Naive thymus-derived CD4-positive, alpha-beta T cell (primary cell): ENCODE results near the gene C1orf198. TPM values are rescaled to one million over a fixed set of nuclear protein-coding genes. Genes with fewer than 3 reads are reported as not detected.

ENCODE experiments used
- ATAC-seq: fragments of 150-1000 bp; cut with Tn5 transposase; 2 replicates; pipeline ENCODE4 v1.10.0; 2021; ENCODE audit warnings: mild to moderate bottlenecking, moderate library complexity
- CTCF ChIA-PET: fragments of 350-600 bp; sonication (Branson Sonifier 250); formaldehyde crosslinking; loops from one replicate; lab custom pipeline; 2021; ENCODE audit warnings: antibody characterized with exemption; lab: Charles Lee
- POLR2A ChIA-PET: fragments of 350-600 bp; sonication (Branson Sonifier 250); formaldehyde crosslinking; loops from one replicate; lab custom pipeline; 2021; ENCODE audit warnings: antibody characterized with exemption, inconsistent platforms; lab: Charles Lee
- DNase-seq, 9 donors: peaks; one replicate each; pipeline versions ENCODE4 v3.0.0 to v3.0.0-alpha.2; 2020 to 2022; ENCODE audit warnings: mixed read lengths in 1 of 9
- H3K27ac ChIP-seq: one replicate; pipeline ENCODE4 v1.7.0; 2013; ENCODE audit warnings: mild to moderate bottlenecking, low read depth, low read length, moderate library complexity
- H3K27me3 ChIP-seq, 2 donors: one replicate each; pipeline ENCODE4 v1.7.0; 2013; ENCODE audit warnings: low read length in 2 of 2, mild to moderate bottlenecking in 2 of 2, moderate library complexity in 2 of 2; ENCODE audit not compliant: control insufficient read depth in 2 of 2, insufficient read depth in 2 of 2
- H3K36me3 ChIP-seq, 3 experiments: 1 replicate in 2 of 3; 2 replicates in 1 of 3; pipeline ENCODE4 v1.7.0; 2013; ENCODE audit warnings: low read length in 3 of 3, mild to moderate bottlenecking in 3 of 3, moderate library complexity in 1 of 3; ENCODE audit not compliant: insufficient read depth in 3 of 3, control insufficient read depth in 2 of 3
- H3K4me1 ChIP-seq, 2 donors: one replicate each; pipeline ENCODE4 v1.7.0; 2013; ENCODE audit warnings: low read length in 2 of 2, mild to moderate bottlenecking in 2 of 2, moderate library complexity in 1 of 2; ENCODE audit not compliant: control insufficient read depth in 2 of 2, insufficient read depth in 2 of 2
- H3K4me3 ChIP-seq: 2 replicates; pipeline ENCODE4 v1.7.0; 2013; ENCODE audit warnings: mild to moderate bottlenecking, low read length
- H3K9me3 ChIP-seq, 3 experiments: 1 replicate in 2 of 3; 2 replicates in 1 of 3; pipeline ENCODE4 v1.7.0; 2013; ENCODE audit warnings: low read length in 3 of 3; ENCODE audit not compliant: control insufficient read depth in 2 of 3
- H3K27ac Mint-ChIP-seq, 9 donors: one replicate each; pipeline ENCODE4 v1.8.0; 2020 to 2022; ENCODE audit warnings: mixed read lengths in 9 of 9, mild to moderate bottlenecking in 8 of 9, moderate library complexity in 5 of 9, inconsistent platforms in 2 of 9
- H3K27me3 Mint-ChIP-seq, 5 donors: one replicate each; pipeline ENCODE4 v1.8.0; 2021 to 2022; ENCODE audit warnings: mixed read lengths in 5 of 5, mild to moderate bottlenecking in 1 of 5
- H3K36me3 Mint-ChIP-seq, 5 donors: one replicate each; pipeline ENCODE4 v1.8.0; 2020 to 2022; ENCODE audit warnings: mixed read lengths in 5 of 5, mild to moderate bottlenecking in 3 of 5, inconsistent platforms in 1 of 5
- H3K4me1 Mint-ChIP-seq, 7 donors: one replicate each; pipeline ENCODE4 v1.8.0; 2020 to 2022; ENCODE audit warnings: mixed read lengths in 7 of 7, mild to moderate bottlenecking in 3 of 7, inconsistent platforms in 1 of 7
- H3K4me3 Mint-ChIP-seq, 10 donors: one replicate each; pipeline ENCODE4 v1.8.0; 2020 to 2022; ENCODE audit warnings: mild to moderate bottlenecking in 10 of 10, mixed read lengths in 10 of 10, moderate library complexity in 6 of 10, inconsistent platforms in 2 of 10
- H3K9me3 Mint-ChIP-seq, 11 donors: one replicate each; pipeline ENCODE4 v1.8.0; 2020 to 2022; ENCODE audit warnings: mixed read lengths in 11 of 11, mild to moderate bottlenecking in 4 of 11, inconsistent platforms in 1 of 11, moderate library complexity in 1 of 11
- intact Hi-C, 2 donors: fragments of 100-400 bp; cut with micrococcal nuclease; formaldehyde crosslinking; loops; one replicate each; pipeline ENCODE4 v1.15.1; 2023
- polyA plus RNA-seq, 2 donors: library from polyadenylated mRNA; unstranded; fragments of 300-500 nt; fragmentation: Illumina TruSeq; gene quantifications; one replicate each; pipeline ENCODE4 v1.2.3, GENCODE V29; 2021
- total RNA-seq, 6 experiments: library from RNA in 5 of 6; stranded (reverse) in 5 of 6; gene quantifications; 1 replicate in 5 of 6; 2 replicates in 1 of 6; pipeline ENCODE4 v1.2.3 and lab custom pipeline; 2021 to 2026

C1orf198 gene
- total and polyA plus RNA-seq, 7 experiments from 2014 or later = 2.9 to 8.1 (median 4.4) TPM

GRCh38 chr1:230843503-230844309 is 24.6 kb downstream of the C1orf198 start:
- intact Hi-C loops = no loop called here
- no peak overlapping the region for H3K27ac ChIP-seq
- H3K36me3 Mint-ChIP-seq = peaks cover 0 to 49% (median 20%) of the 10 kb centered on the region in 5 donors
- POLR2A ChIA-PET = no interaction called here
- H3K27ac Mint-ChIP-seq = no peak overlapping the region
- H3K4me3 Mint-ChIP-seq = no peak overlapping the region
- no peak overlapping the region for H3K4me3 ChIP-seq
- ATAC-seq (no peak), DNase-seq (no peak)
- no peaks in the 10 kb centered on the region for H3K27me3 ChIP-seq
- H3K27me3 Mint-ChIP-seq = no peaks in the 10 kb centered on the region
- peaks cover 0 to 3% (median 0%) of the 10 kb centered on the region in 7 donors for H3K4me1 Mint-ChIP-seq
- CTCF ChIA-PET = no interaction called here
- H3K4me1 ChIP-seq = no peaks in the 10 kb centered on the region
- no peaks in the 10 kb centered on the region for H3K9me3 ChIP-seq
- H3K36me3 ChIP-seq = peaks cover 0 to 14% (median 0%) of the 10 kb centered on the region in 3 experiments
- no peaks in the 10 kb centered on the region for H3K9me3 Mint-ChIP-seq

- H3K4me3 ChIP-seq = no peak overlapping the region
- H3K27ac ChIP-seq = no peak overlapping the region
- no peaks in the 10 kb centered on the region for H3K4me1 ChIP-seq
- Mint-ChIP-seq H3K9me3 (no peaks in the 10 kb centered on the region), H3K27me3 (no peaks in the 10 kb centered on the region), H3K4me1 (peaks cover 0 to 3% (median 0%) of the 10 kb centered on the region in 7 donors), H3K4me3 (no peak overlapping the region), H3K27ac (no peak overlapping the region), H3K36me3 (peaks cover 0 to 58% (median 26%) of the 10 kb centered on the region in 5 donors)
- ATAC-seq (no peak), DNase-seq (no peak)
- H3K27me3 ChIP-seq = no peaks in the 10 kb centered on the region
- intact Hi-C loops = no loop called here
- ChIA-PET CTCF (no interaction called here), POLR2A (no interaction called here)
- no peaks in the 10 kb centered on the region for H3K9me3 ChIP-seq
- peaks cover 0 to 16% (median 0%) of the 10 kb centered on the region in 3 experiments for H3K36me3 ChIP-seq
Measured at GRCh38 chr1:230842801-230843200, 25.5 kb downstream of the C1orf198 start.

GRCh38 chr1:230839173-230839572 is 29.1 kb downstream of the C1orf198 start:
- Mint-ChIP-seq H3K36me3 (peaks cover 0 to 58% (median 17%) of the 10 kb centered on the region in 5 donors), H3K27me3 (peaks cover 0 to 7% (median 5%) of the 10 kb centered on the region in 5 donors), H3K4me3 (no peak overlapping the region), H3K4me1 (peaks cover 0 to 3% (median 0%) of the 10 kb centered on the region in 7 donors), H3K9me3 (peaks cover 0 to 2% (median 0%) of the 10 kb centered on the region in 11 donors), H3K27ac (no peak overlapping the region)
- ATAC-seq (no peak), DNase-seq (no peak)
- Histone ChIP-seq H3K27me3 (no peaks in the 10 kb centered on the region), H3K4me3 (no peak overlapping the region), H3K9me3 (no peaks in the 10 kb centered on the region), H3K36me3 (peaks cover 0 to 16% (median 0%) of the 10 kb centered on the region in 3 experiments), H3K27ac (no peak overlapping the region), H3K4me1 (no peaks in the 10 kb centered on the region)
- intact Hi-C loops = no loop called here
- CTCF ChIA-PET = no interaction called here
- POLR2A ChIA-PET = no interaction called here

GRCh38 chr1:230836793-230837192 is 31.5 kb downstream of the C1orf198 start:
- ChIA-PET CTCF (no interaction called here), POLR2A (no interaction called here)
- Histone ChIP-seq H3K9me3 (no peaks in the 10 kb centered on the region), H3K27me3 (no peaks in the 10 kb centered on the region), H3K27ac (no peak overlapping the region), H3K4me3 (no peak overlapping the region), H3K4me1 (no peaks in the 10 kb centered on the region), H3K36me3 (peaks cover 0 to 5% (median 0%) of the 10 kb centered on the region in 3 experiments)
- Mint-ChIP-seq H3K27ac (no peak overlapping the region), H3K4me3 (no peak overlapping the region), H3K36me3 (peaks cover 0 to 41% (median 13%) of the 10 kb centered on the region in 5 donors), H3K9me3 (peaks cover 0 to 7% (median 3%) of the 10 kb centered on the region in 11 donors), H3K4me1 (peaks cover 0 to 3% (median 0%) of the 10 kb centered on the region in 7 donors), H3K27me3 (peaks cover 0 to 13% (median 7%) of the 10 kb centered on the region in 5 donors)
- intact Hi-C loops = no loop called here
- DNase-seq (no peak), ATAC-seq (no peak)

- peaks cover 0 to 13% (median 7%) of the 10 kb centered on the region in 5 donors for H3K27me3 Mint-ChIP-seq
- no peak overlapping the region for H3K27ac Mint-ChIP-seq
- Histone ChIP-seq H3K36me3 (peaks cover 0 to 5% (median 0%) of the 10 kb centered on the region in 3 experiments), H3K27ac (no peak overlapping the region), H3K4me3 (no peak overlapping the region), H3K9me3 (no peaks in the 10 kb centered on the region), H3K4me1 (no peaks in the 10 kb centered on the region), H3K27me3 (no peaks in the 10 kb centered on the region)
- intact Hi-C loops = no loop called here
- H3K4me1 Mint-ChIP-seq = peaks cover 0 to 3% (median 0%) of the 10 kb centered on the region in 7 donors
- POLR2A ChIA-PET = no interaction called here
- H3K4me3 Mint-ChIP-seq = no peak overlapping the region
- ATAC-seq (no peak), DNase-seq (no peak)
- peaks cover 0 to 36% (median 10%) of the 10 kb centered on the region in 5 donors for H3K36me3 Mint-ChIP-seq
- CTCF ChIA-PET = no interaction called here
- H3K9me3 Mint-ChIP-seq = peaks cover 0 to 10% (median 5%) of the 10 kb centered on the region in 11 donors
Measured at GRCh38 chr1:230836347-230836746, 32.0 kb downstream of the C1orf198 start.

- Mint-ChIP-seq H3K4me3 (no peak overlapping the region), H3K9me3 (peaks cover 0 to 18% (median 7%) of the 10 kb centered on the region in 11 donors), H3K4me1 (no peaks in the 10 kb centered on the region), H3K27ac (no peak overlapping the region), H3K27me3 (peaks cover 0 to 14% (median 12%) of the 10 kb centered on the region in 5 donors), H3K36me3 (peaks cover 0 to 19% (median 10%) of the 10 kb centered on the region in 5 donors)
- ChIA-PET CTCF (no interaction called here), POLR2A (no interaction called here)
- Histone ChIP-seq H3K4me3 (no peak overlapping the region), H3K9me3 (no peaks in the 10 kb centered on the region), H3K4me1 (no peaks in the 10 kb centered on the region), H3K36me3 (peaks cover 0 to 5% (median 0%) of the 10 kb centered on the region in 3 experiments), H3K27ac (no peak overlapping the region), H3K27me3 (no peaks in the 10 kb centered on the region)
- peak in 1 of 9 donors; percentile 2 for DNase-seq
- intact Hi-C loops = no loop called here
- ATAC-seq = no peak
Measured at GRCh38 chr1:230834292-230834691, 34.0 kb downstream of the C1orf198 start.
